GM18907 (cell line): ENCODE data around the gene DHRS4.
A peak's percentile ranks its signal among the peaks of the same experiment; 100 is the strongest.
"Not testable (repeated sequence)": the region's sequence is repeated elsewhere in the genome, so short reads cannot be mapped to it uniquely, and the experiment has no call there.

Experiments
- ATAC-seq: cut with Tn5 transposase; IDR thresholded peaks from one replicate; pipeline ENCODE4 v1.9.1; 2021; ENCODE audit warnings: mild to moderate bottlenecking, moderate library complexity; ENCODE audit not compliant: unreplicated experiment

The DHRS4 gene

DNA sequence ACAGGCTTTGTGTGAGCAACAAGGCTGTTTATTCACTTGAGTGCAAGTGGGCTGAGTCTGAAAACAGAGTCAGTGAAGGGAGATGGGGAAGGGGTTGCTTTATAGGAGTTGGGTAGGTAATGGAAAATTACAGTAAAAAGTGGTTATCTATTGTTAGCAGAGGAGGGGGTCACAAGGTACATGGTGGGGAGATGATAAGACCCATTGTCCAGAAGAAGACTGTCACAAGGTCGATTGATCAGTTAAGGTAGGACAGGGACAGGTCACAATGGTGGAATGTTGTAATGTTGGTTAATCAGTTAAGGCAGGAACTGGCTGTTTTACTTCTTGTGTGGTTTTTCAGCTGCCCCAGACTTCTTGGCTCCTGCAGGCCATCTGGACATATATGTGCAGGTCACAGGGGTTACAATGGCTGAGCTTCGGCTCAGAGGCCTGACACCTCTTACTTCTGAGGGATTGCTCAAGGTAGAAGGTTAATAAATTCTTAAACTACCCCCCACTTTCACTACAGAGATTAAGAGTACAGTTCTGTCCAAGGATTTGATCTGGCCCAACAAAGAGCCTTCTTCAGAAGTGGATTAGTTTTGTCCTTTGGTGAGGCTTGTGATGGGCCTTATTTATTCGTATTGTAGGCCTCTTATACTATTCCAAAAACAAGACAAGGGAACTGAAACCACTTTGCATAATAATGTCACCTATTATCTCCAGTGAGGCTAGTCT lies 13.8 kb upstream of the DHRS4 start:
- peak; percentile 71 for ATAC-seq

DNA sequence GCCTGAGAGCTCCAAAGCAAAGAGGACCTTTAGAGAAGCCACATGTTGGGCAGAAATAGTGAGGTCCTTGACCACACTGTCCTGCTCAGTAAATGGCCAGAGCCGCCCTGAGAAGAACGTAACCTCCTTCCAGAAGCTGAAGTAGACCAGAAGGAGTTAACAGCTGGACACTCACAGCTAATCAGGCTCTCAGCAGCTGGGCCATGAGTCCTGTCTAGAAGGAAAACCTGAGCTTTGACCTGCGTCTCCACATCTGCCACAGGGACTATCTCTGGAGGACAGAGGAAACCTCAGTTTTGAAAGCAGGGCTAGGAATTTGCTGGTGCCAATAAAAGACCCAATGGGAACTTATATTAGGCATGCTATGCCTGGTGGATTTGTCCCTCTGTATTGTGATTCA lies 12.3 kb upstream of the DHRS4 start:
- no peak for ATAC-seq

DNA sequence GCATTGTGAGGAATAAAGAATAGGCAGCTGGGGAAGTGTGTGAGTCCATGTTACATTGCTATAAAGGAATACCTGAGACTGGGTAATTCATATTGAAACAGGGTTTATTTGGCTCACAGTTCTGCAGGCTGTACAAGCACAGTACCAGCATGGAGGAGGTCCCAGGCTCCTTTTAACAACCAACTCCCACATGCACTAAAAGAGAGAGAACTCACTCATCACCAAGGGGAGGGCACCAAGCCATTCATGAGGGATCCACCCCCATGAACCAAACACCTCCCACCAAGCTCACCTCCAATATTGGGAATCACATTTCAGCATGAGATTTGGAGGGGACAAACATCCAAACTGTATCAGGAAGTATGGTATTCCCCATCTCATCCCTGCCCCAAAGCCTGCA lies 11.9 kb upstream of the DHRS4 start:
- ATAC-seq = no peak

DNA sequence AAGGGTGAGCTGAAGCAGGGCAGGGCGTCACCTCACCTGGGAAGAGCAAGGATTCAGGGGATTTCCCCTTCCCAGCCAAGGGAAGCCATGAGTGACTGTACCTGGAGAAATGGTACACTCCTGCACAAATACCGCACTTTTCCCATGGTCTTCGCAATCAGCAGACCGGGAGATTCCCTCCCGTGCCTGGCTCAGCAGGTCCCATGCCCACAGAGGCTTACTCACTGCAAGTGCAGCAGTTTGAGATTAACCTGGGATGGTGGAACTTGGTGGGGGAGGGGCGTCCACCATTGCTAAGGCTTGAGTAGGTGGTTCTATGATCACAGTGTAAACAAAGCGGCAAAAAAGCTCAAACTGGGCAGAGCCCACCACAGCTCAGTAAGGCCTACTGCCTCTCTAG lies 11.0 kb upstream of the DHRS4 start:
- no peak for ATAC-seq

DNA sequence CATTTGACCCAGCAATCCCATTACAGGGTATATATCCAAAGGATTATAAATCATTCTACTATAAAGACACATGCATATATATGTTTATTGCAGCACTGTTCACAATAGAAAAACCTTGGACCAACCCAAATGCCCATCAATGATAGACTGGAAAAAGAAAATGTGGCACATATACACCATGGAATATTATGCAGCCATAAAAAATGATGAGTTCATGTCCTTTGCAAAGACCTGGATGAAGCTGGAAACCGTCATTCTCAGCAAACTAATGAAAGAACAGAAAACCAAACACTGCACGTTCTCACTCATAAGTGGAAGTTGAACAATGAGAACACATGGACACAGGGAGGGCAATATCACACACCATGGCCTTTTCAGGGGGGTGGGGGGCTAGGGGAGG lies 4.5 kb upstream of the DHRS4 start:
- ATAC-seq = not testable (repeated sequence)

DNA sequence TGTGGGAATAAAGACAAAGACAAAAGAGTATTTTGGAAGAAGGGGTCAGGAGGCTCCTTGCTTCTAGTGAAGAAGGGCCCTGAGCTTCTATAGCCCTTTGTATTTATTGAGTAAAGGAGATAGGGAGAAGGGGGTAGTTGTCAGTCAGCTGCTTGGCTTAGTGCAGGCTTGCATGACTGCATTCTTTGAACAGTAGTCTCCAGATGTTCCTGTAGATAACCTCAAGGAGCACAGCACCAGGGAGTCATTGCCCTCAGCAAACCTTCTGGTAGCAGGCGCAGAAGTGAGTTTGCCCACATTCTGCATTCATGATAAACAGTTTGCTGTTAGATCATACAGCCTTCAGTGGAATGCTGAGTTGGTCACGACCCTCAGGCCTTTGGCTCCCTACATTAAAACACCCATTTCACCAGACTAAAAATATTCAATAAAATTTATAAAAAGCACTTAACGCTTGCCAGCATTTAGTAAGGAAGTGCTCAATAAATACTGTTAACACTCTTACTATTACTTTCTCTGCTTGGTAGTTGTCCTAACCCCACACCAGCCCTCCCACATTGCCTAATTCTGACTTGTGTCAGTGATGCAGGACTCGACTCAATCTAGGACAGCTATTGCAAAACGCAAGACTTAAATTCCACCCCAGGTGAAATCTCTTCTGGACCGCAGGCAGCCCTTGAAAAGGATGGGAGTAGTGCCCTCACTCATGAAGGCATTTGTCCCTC lies 3.0 kb upstream of the DHRS4 start:
- no peak for ATAC-seq

DNA sequence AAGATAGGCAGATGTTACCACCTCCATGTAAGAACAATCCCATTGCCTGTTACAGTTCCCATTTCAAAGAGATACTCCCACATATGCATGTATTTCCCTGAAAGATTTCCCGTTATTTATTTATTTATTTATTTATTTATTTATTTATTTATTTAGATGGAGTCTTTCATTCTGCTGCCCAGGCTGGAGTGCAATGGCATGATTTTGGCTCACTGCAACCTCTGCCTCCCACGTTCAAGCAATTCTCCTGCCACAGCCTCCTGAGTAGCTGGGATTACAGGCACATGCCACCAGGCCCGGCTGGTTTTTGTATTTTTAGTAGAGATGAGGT lies 2.5 kb upstream of the DHRS4 start:
- not testable (repeated sequence) for ATAC-seq

DNA sequence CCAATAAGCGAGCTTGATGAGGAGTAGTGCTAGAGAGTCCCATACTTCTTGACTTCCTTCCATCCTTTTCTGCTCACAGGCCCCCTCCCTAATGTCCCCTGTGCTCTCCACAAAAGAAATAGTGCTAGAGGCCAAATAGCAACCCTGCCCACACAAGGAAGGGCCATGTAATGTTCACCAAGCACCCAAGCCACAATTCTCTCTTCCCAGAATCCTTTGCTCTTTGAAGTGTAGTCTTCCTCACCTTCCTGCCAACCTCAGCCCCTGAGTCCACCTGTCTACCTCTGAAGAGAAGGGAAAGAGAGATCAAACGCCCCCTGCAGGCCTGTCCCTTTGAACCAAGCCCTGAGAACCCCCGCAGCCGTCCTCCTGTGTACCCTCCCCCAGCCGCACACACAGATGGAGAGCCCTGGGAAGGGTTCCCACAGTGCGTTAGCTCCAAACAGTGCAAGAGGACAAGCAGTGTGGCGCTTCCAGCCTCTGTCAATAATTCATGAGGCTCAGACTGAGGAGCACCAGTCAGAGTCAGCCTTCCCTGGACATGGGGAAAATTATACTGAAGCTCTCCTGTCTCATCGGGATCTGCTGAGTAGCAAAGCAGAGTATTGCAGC lies 1.9 kb upstream of the DHRS4 start:
- no peak for ATAC-seq

DNA sequence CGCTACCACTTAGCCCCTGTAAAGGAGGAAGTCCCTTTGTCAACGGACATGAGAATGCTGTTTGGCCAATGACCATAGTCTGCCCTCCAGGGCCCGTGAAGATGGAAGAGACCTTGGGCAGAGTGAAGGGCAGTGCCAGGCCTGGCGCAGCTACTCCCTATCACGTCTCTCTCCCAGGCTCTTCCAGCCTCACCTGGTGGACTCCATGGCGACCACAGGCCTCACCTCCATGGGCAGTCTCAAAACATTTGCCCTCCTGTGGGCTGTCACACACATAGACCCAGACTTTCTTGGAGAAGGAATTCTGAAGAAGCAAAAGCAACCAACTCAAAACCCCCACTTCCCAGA lies 480 bp upstream of the DHRS4 start:
- peak; percentile 5 for ATAC-seq

DNA sequence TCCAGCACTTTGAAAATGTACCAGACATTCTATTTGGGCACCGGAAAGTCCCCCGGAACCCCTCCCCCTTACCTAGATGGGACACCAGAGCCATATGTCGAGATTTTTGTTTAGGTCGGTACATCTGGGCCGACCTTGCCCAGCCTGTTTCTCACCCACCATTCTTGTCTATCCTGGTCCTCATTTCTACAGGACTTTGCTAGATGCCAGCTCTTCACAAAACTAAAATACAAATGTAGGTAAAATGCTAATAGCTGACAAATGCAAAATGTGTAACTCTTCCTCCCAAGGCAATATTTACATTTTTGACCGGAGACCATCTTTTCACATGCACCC lies 677 bp downstream of the DHRS4 start:
- peak; percentile 14 for ATAC-seq

DNA sequence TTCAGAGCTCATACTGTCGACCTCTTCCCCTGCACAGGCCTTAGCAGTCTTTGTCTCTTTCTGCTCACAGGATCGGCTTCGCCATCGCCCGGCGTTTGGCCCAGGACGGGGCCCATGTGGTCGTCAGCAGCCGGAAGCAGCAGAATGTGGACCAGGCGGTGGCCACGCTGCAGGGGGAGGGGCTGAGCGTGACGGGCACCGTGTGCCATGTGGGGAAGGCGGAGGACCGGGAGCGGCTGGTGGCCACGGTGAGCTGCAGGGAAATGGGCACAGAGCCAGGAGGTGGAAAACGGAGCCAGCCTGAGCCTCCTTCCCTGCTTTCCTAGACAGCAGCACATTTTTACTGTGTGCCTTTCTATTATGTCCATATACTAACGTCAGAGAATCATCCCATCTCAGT lies 1.4 kb downstream of the DHRS4 start:
- ATAC-seq = not testable (repeated sequence)

DNA sequence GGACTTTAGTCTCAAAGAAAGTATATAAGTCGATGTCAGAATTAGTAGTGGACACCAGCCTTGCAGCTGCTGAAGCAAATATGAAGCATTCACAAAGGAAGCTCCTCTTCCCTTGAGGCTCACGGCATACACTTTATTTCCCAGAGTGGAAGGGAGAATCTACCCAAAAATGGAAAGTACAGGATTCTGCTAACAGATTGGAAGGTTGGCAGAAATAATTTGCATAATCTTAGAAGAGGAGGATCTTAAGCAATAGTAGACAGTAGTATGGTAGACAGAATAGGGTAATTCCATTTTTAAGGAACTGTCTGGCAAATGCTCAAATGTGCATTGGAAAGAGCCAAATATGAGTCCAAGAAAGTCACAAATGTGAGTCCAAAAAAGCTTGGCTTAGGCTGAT lies 2.2 kb downstream of the DHRS4 start:
- ATAC-seq = not testable (repeated sequence)

DNA sequence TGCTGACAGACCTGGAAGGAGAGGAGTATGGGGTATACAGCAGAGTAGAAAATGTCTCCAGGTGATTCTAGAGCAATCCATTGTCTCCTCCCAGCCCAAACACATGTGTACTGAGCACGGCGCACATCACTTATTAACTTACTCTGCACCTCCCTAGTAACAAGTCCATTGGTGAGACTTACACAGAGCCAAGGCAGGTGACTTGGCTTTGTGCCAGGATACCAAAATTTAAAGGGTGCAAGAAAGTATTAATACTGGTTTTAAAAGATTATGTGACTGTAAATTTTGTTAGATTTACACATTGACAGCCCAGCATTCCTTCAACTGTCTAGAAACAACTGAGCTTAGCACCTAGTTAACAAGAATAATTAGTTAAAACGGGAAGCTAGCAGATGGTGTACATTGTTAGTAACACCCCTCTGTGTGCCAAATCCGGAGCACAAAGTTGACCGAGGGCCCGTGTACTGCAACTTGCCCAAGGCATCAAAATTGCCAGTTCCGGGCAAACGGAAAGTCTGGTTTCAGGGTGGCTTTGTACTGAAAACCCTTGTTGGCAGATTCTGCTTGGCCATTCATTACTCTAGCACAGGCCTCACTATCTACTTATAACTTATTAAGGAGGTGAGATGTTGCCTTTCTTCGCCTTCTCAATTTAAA lies 4.5 kb downstream of the DHRS4 start:
- not testable (repeated sequence) for ATAC-seq

DNA sequence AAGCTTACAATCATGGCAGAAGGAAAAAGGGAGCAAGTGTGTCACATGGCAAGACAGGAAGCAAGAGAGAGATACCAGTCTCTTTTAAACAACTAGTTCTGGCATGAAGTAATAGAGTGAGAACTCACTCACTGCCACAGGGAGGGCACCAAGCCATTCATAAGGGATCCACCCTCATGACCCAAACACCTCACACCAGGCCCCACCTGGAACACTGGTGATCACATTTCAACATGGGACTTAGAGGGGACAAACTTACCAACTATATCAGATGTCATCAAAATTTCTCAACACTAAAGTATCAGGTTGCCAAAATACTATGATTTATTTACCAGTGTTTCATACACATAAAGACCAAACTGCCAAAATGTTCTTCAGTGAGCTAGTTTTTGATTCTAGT lies 7.3 kb downstream of the DHRS4 start:
- ATAC-seq = not testable (repeated sequence)

DNA sequence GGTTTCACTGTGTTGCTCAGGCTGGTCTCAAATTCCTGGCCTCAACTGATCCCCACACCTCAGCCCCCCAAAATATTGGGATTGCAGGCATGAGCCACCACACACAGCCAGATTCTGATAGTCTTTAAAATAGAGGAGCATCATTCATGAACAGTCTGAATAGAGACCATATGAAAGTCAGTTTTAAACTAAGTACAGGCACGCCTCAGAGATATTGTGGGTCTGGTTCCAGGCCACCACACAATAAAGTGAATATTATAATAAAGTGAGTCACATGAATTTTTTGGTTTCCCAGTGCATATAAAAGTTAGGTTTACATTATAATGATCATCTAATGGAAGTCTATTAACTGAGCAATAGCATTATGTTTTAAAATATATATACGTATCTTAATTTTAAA lies 8.1 kb downstream of the DHRS4 start:
- ATAC-seq = not testable (repeated sequence)

DNA sequence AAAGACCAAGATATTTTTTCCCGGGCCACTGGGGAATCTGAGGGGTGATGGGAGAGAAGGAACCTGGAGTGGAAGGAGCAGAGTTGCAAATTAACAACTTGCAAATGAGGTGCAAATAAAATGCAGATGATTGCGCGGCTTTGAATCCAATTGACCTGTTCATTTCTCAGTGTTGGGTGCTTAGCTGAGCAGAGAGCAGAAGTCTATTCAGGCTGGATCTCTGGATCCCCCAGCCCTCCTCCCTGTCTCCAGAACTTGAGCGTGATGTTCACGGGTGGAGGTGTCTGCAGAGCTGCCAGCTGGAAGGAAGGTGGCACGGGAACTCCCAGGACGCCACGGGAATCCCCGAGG lies 15.5 kb downstream of the DHRS4 start:
- ATAC-seq = not testable (repeated sequence)

DNA sequence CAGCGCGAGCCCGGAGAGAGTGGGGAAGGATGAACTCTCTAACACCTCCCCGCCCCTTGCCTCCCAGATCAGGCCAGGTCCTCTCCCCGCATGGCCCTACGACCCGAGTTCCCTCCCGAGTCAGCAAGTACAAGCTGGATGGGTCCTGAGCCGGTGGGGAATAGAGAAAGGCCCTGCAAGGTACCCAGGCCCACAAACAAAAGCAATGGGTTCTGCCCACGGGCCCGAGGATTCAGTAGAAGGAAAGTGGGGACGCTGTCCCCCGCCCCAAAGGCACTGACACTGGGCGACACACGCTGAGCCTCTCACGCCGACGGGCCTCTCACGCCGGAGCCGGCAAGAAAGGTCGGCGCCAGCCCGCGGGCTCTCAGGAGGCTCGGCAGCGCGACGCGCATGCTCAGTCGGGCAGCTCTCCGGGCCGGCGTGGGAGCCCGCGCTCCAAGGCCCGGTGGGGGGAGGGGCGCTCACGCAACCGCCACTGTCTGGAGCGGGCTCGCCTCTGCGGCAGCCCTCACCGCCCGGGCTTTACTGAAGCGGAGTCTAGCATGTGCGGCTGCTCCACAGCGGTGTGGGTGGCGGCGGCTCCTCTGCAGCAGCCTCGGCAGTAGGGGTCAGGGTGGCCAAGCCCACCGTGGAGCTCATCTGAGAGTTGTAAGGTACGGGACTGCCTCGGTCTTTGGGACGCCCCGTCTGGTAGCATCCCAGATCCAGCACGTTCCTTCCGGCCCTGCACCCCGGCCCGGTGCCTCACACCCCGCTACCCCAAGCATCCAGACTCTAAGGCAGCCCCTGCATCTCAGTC lies 16.1 kb downstream of the DHRS4 start:
- ATAC-seq = peak; percentile 71

DNA sequence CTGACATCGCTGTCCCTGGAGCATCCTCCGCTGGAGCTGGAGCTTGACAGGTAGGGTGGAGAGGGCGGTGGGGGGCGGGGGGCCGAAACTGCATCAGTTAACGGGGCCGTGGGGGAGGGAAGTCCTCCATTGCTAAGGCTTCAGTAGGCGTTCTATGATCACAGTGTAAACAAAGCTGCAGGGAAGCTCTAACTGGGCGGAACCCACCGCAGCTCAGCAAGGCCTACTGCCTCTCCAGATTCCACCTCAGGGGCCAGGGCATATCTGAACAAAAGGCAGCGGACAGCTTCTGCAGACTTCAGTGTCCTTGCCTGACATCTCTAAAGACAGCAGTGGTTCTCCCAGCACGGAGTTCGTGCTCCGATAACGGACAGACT lies 16.7 kb downstream of the DHRS4 start:
- not testable (repeated sequence) for ATAC-seq

DNA sequence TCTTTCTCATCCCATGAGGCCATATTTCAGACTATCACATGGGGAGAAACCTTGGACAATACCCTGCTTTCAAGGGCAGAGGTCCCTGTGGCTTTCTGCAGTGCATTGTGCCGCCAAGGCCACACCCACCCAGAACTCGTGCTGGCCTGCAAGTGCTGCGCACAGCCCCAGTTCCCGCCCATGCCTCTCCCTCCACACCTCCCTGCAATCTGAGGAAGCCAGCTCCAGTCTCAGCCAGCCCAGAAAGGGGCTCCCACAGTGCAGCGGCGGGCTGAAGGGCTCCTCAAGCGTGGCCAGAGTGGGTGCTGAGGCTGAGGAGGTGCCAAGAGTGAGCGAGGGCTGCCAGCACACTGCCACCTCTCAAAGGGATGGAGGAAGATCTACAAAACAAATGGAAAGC lies 19.6 kb downstream of the DHRS4 start:
- not testable (repeated sequence) for ATAC-seq

DNA sequence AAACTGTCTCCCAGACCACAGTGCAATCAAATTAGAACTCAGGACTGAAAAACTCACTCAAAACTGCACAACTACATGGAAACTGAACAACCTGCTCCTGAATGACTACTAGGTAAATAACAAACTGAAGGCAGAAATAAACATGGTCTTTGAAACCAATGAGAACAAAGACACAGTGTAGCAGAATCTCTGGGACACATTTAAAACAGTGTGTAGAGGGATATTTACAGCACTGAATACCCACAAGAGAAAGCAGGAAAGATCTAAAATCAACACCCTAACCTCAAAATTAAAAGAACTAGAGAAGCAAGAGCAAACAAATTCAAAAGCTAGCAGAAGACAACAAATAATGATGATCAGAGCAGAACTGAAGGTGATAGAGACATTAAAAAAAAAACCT lies 20.5 kb downstream of the DHRS4 start:
- ATAC-seq = not testable (repeated sequence)

DNA sequence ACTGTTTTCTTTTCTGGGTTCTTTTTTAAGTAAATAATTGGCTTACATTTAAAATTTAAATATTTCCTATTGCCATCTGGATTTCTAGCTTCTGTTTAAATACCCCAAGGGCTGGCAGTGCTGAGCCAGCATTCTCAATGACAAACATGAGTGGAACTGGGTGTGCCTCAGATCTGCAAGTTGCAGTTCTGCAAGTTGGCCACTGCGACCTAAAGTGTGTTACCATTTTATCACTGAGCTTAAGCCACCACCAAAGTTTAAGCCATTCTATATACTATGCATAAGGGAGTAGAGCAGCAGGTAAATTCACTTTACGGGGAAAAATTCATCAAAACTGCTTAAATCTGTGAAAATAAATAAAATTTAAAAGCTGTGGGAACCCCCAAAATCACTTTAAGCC lies 23.6 kb downstream of the DHRS4 start:
- ATAC-seq = not testable (repeated sequence)
